Prostate gland (tissue), 2 donors: ENCODE measurements around the gene RGS12.

Source experiments
- CTCF ChIP-seq, 4 experiments: fragments of 200-600 bp in 2 of 4; fragments of 450-650 bp in 2 of 4; sonication (generic) in 2 of 4; IDR thresholded peaks; 1 replicate in 3 of 4; 2 replicates in 1 of 4; pipeline ENCODE4 v1.5.1; 2016 to 2019; ENCODE audit warnings: antibody characterized with exemption in 4 of 4, mild to moderate bottlenecking in 2 of 4, moderate library complexity in 2 of 4
- POLR2AphosphoS5 ChIP-seq: sonication (generic); formaldehyde crosslinking; IDR thresholded peaks from one replicate; pipeline ENCODE4 v1.6.1; 2017; ENCODE audit warnings: antibody characterized with exemption

DNA sequence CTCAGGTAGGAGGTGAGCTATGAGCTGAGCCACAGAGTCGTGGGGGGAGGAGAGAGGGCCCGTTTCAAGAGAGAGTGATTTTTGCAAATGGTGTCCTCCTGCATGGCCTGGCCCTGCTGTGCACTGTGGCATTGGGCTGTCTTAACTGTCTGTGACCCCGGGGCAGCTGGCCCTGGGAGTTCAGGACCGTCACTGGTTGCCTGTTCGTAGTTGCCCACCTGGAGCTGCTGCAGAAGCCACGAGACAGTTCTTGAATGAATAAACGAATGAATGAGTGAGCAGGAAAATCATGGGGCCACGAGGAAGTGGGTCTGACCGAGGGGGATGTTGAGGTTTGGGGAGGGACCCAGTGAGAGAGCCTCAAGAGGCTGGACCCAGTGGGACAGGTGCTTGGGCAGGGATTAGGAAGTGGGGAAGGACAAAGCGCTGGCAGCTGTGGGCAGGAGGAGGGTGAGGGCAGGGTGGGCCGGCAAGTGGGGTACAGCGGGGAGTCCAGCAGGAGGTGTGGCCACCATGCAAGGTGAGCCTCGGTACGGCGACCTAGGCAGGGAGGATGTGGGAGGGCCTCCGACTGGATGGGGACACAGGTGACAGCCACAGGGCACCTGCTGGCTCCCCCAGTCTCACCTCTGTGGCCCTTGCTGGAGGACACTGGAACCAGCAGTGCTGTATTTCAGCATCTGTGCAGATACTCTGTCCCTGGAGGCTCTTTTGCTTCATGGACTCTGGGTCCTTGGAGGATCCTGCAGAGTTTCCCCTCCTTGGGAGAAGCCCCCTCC, 10.2 kb downstream of the RGS12 start:
- TF ChIP-seq CTCF (IDR thresholded peaks at IDR 0.05): no peak
- TF ChIP-seq POLR2AphosphoS5: no peak
